ENCODE data around the gene GRIN2A.

Gene GRIN2A

DNA sequence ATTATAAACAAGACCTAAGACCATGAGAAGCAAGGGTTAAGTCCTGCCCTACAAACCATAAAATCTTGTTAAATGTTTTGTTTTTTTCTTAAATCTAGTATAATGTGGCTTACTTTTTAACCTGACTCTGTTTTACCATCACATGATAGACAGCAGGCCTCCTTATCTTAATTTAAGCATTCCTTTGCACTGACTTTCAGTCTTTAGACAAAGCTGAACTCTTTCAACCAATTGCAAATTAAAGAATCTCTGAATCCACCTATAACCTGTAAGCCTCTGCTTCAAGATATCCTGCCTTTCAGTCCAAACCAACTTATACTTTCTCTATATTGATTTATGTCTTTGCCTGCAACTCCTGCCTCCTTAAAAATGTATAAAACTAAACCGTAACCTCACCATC, 478.5 kb downstream of the GRIN2A start:
- TF ChIP-seq, protein P1, sequence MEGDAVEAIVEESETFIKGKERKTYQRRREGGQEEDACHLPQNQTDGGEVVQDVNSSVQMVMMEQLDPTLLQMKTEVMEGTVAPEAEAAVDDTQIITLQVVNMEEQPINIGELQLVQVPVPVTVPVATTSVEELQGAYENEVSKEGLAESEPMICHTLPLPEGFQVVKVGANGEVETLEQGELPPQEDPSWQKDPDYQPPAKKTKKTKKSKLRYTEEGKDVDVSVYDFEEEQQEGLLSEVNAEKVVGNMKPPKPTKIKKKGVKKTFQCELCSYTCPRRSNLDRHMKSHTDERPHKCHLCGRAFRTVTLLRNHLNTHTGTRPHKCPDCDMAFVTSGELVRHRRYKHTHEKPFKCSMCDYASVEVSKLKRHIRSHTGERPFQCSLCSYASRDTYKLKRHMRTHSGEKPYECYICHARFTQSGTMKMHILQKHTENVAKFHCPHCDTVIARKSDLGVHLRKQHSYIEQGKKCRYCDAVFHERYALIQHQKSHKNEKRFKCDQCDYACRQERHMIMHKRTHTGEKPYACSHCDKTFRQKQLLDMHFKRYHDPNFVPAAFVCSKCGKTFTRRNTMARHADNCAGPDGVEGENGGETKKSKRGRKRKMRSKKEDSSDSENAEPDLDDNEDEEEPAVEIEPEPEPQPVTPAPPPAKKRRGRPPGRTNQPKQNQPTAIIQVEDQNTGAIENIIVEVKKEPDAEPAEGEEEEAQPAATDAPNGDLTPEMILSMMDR (IDR thresholded peaks at IDR 0.05; ENCODE audit: low read depth, low read length, missing control alignments) = no peak
- DNase-seq (ENCODE audit: extremely low read depth, low read depth) = no peak

More for the DNA sequence above, 478.5 kb downstream of the GRIN2A start:
- H3K4me3 ChIP-seq (replicated peaks; ENCODE audit: low read depth, low read length) = no peak overlapping the region
